ENCODE measurements around the gene KIAA0753. TPM values are rescaled to one million over a fixed set of nuclear protein-coding genes. Genes with fewer than 3 reads are reported as not detected.

Gene KIAA0753
- 7.8 TPM for polyA plus RNA-seq (2012; ENCODE audit: insufficient read depth, insufficient read length, low read depth)

DNA sequence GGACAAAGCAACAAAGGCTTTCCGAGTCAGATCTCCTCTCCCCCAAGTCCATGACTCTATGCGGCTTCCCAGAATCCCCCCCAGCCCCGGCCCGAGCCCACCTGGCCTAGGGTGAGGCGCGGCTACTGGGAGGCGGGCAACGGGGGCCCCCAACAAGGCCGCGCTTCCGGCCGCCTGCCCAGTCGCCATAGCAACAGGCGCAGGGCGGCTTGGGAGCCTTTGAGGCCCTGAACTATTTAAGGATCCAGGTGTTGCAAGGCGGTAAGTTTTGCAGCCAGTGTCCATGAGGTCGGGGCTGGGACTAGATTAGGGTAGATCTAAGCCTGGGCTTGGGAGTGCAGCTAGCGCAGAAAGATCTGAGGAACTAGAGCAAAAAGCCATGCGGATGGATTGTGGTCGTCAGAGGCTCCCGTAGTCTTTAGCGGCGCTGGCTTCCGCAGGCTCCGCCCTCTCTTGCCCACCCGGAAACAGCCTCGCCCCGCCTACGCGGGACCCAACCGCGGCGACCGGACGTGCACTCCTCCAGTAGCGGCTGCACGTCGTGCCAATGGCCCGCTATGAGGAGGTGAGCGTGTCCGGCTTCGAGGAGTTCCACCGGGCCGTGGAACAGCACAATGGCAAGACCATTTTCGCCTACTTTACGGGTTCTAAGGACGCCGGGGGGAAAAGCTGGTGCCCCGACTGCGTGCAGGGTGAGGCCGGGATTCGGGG, at the start of gene KIAA0753, which contains the start of gene TXNDC17:
Gene KIAA0753 (minus strand): TSS at position 176 of the 711 bp plus-strand sequence. CDS start 5,608 bp downstream, outside the sequence.
Gene TXNDC17 (plus strand): TSS at position 525 of the 711 bp plus-strand sequence. CDS start 23 bp downstream, at position 548.
- TF ChIP-seq, protein P1, sequence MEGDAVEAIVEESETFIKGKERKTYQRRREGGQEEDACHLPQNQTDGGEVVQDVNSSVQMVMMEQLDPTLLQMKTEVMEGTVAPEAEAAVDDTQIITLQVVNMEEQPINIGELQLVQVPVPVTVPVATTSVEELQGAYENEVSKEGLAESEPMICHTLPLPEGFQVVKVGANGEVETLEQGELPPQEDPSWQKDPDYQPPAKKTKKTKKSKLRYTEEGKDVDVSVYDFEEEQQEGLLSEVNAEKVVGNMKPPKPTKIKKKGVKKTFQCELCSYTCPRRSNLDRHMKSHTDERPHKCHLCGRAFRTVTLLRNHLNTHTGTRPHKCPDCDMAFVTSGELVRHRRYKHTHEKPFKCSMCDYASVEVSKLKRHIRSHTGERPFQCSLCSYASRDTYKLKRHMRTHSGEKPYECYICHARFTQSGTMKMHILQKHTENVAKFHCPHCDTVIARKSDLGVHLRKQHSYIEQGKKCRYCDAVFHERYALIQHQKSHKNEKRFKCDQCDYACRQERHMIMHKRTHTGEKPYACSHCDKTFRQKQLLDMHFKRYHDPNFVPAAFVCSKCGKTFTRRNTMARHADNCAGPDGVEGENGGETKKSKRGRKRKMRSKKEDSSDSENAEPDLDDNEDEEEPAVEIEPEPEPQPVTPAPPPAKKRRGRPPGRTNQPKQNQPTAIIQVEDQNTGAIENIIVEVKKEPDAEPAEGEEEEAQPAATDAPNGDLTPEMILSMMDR (IDR thresholded peaks at IDR 0.05; ENCODE audit: low read depth, low read length): no peak
- Histone ChIP-seq H3K9me3 (no peaks in the 10 kb centered on the region), H3K4me1 (no peaks in the 10 kb centered on the region), H3K36me3 (no peaks in the 10 kb centered on the region; the same call in 1 of the 2 replicates), H3K27me3 (no peaks in the 10 kb centered on the region), H3K4me3 (ENCODE audit: low read depth, low read length) (peak within 1 kb of the TSS; percentile 77)
- peak; percentile 88 for DNase-seq

DNA sequence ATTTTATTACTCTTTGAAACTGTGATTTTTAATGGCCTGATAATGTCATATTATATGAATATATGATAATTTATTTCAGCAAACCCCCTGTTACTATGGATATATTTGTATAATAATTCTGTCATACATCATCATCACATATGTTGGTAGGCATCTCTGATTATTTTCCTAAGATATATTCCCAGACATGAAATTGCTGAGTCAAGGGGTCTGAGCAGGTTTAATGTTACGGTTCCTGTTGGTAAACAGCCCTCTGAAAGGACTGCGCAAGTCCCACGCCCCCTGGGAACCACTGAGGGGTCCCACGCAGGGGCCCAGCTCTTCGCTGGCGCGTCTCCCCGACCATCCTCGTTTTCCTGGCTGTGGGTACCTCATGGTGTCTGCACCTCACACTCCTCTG, 48.4 kb upstream of the KIAA0753 start:
- no peaks in the 10 kb centered on the region for H3K4me1 ChIP-seq
- H3K36me3 ChIP-seq: no peaks in the 10 kb centered on the region
- H3K9me3 ChIP-seq: no peaks in the 10 kb centered on the region
- TF ChIP-seq, protein P1 (IDR thresholded peaks at IDR 0.05; ENCODE audit: low read depth, low read length): no peak
- no peaks in the 10 kb centered on the region for H3K27me3 ChIP-seq
- H3K4me3 ChIP-seq (ENCODE audit: low read depth, low read length): no peak overlapping the region
- no peak for DNase-seq

DNA sequence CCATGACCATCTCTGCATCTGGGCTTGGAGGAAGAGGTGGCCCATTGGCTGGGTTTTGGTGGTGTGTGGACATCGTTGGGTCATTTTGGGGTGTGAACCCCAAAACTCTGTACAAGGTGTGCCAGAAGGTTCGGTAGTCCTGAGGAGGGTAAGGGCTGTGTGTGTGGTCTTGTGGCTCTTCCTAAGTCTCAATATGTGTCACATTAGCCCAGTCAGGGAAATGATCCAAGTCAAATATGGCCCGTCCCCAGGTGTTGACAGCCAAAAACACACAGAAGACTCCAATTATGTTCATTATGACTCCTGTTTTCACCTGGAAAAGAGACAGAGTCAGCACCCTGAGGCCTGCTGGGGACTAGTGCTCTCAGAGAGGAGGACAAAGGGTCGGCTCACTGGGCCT, 45.5 kb upstream of the KIAA0753 start:
- Histone ChIP-seq H3K27me3 (no peaks in the 10 kb centered on the region), H3K36me3 (no peaks in the 10 kb centered on the region), H3K9me3 (no peaks in the 10 kb centered on the region), H3K4me1 (no peaks in the 10 kb centered on the region), H3K4me3 (ENCODE audit: low read depth, low read length) (no peak overlapping the region)
- no peak for DNase-seq
- TF ChIP-seq, protein P1 (IDR thresholded peaks at IDR 0.05; ENCODE audit: low read depth, low read length): no peak

DNA sequence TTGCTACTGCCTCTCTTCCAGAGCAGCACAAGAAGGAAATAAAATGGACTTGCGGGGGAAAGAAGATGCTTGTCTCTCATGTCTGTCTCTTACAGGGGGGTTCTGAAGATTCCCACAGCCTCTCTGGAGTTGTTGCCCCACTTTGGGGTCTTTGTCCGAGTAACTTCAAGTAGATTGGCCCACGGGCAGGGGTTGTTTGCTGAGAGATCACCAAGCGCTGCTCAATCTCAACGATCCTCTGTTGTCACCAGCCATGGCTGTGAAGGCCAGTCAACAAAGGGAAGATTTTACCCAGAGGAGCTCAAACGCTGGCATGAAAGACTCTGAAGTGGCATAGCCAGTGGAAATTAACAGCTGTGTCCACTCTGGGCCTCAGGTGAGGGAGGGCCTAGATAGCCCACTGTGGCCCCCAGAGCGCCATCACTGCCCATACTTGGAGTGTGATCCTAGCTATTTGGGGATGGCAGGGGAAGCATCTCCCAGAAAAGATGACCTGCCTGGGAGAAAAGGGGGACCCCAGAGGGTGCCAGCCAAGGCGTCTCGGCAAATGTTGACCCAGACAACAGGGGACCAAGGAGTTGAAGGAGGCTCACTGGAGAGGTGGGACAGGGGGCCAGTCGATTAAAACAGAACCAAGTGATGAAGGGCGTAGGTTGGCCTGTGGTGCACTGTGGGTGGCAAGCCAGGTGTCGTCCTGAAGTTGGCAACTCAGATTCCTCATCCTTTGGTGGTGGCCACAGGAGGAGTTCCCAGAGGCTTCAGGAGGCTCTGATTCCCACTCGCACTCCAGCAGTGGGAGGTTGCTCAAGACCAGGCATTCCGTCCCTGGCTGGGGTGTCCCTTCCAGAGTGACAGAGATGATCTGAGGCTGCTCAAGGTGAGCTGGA, 44.6 kb upstream of the KIAA0753 start:
- no peaks in the 10 kb centered on the region for H3K36me3 ChIP-seq
- no peaks in the 10 kb centered on the region for H3K27me3 ChIP-seq
- no peaks in the 10 kb centered on the region for H3K9me3 ChIP-seq
- H3K4me1 ChIP-seq: no peaks in the 10 kb centered on the region
- TF ChIP-seq, protein P1 (IDR thresholded peaks at IDR 0.05; ENCODE audit: low read depth, low read length): no peak
- no peak overlapping the region for H3K4me3 ChIP-seq (ENCODE audit: low read depth, low read length)
- no peak for DNase-seq

DNA sequence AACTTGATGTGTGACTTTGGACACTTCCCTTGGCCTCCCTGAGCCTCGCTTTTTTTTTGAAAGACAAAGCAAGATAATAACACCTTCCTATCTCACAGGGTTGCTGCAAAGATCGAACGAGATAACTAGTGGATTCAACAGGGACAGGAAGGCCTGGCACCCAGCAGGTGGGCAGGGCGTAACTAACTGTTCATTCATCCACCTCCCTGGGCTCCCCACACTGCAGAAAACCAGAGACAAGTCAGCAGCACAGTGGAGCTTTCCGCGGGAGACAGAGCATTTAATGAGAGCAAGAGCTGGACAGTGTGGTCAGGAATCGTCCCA, 43.9 kb upstream of the KIAA0753 start:
- no peaks in the 10 kb centered on the region for H3K4me1 ChIP-seq
- no peaks in the 10 kb centered on the region for H3K9me3 ChIP-seq
- H3K36me3 ChIP-seq: no peaks in the 10 kb centered on the region
- no peak overlapping the region for H3K4me3 ChIP-seq (ENCODE audit: low read depth, low read length)
- H3K27me3 ChIP-seq: no peaks in the 10 kb centered on the region
- TF ChIP-seq, protein P1 (IDR thresholded peaks at IDR 0.05; ENCODE audit: low read depth, low read length): no peak
- DNase-seq: no peak

Measured in BE2C (cell line).